OCI-LY3 (cell line): ENCODE measurements around the gene ADAMTS2.

ENCODE experiments used
- H2AFZ ChIP-seq: fragments of 200-600, 300-600 bp; shearing (Covaris generic); 2 replicates; pipeline ENCODE4 v1.6.0; 2014; ENCODE audit warnings: antibody characterized with exemption, low read depth, low read length
- H3K27ac ChIP-seq: fragments of 200-600, 300-600 bp; sonication (generic); 2 replicates; pipeline ENCODE4 v1.5.1; 2014; ENCODE audit warnings: mild to moderate bottlenecking, low read length, moderate library complexity, mixed read lengths
- H3K27me3 ChIP-seq: fragments of 200-600, 300-600 bp; sonication (generic); 2 replicates; pipeline ENCODE4 v1.6.1; 2014; ENCODE audit warnings: low read depth, low read length, mixed read lengths
- H3K36me3 ChIP-seq: fragments of 200-600, 300-600 bp; sonication (generic); replicated peaks from 2 replicates; pipeline ENCODE3; 2014; ENCODE audit warnings: low read depth, low read length, mixed read lengths
- H3K4me1 ChIP-seq: fragments of 300-600, 200-600 bp; sonication (generic); 2 replicates; pipeline ENCODE4 v1.6.1; 2014; ENCODE audit warnings: low read length, mixed read lengths
- H3K4me2 ChIP-seq: fragments of 200-600, 300-600 bp; sonication (generic); 2 replicates; pipeline ENCODE4 v1.6.1; 2014; ENCODE audit warnings: low read length, mixed read lengths
- H3K4me3 ChIP-seq: fragments of 300-600, 200-600 bp; sonication (generic); 2 replicates; pipeline ENCODE4 v1.5.1; 2014; ENCODE audit warnings: antibody characterized with exemption, mild to moderate bottlenecking, low read length, moderate library complexity
- H3K79me2 ChIP-seq: fragments of 300-600, 200-600 bp; shearing (Covaris generic); 2 replicates; pipeline ENCODE4 v1.6.1; 2014; ENCODE audit warnings: mild to moderate bottlenecking, low read length, mixed read lengths
- H3K9ac ChIP-seq: fragments of 300-600, 200-600 bp; shearing (Covaris generic); 2 replicates; pipeline ENCODE4 v1.6.0; 2014; ENCODE audit warnings: mild to moderate bottlenecking, low read length, moderate library complexity
- H3K9me3 ChIP-seq: fragments of 200-600, 300-600 bp; shearing (Covaris generic); 2 replicates; pipeline ENCODE4 v1.6.1; 2014; ENCODE audit warnings: low read length, mixed read lengths; ENCODE audit not compliant: insufficient read depth
- H4K20me1 ChIP-seq: fragments of 200-600, 300-600 bp; sonication (generic); 2 replicates; pipeline ENCODE4 v1.6.1; 2016; ENCODE audit warnings: low read length, mixed read lengths; ENCODE audit not compliant: insufficient read depth
- EZH2phosphoT487 ChIP-seq: fragments of 200-600 bp; shearing (Covaris generic); IDR thresholded peaks from 2 replicates; pipeline ENCODE4 v1.6.1; 2018; ENCODE audit warnings: antibody characterized with exemption, mixed run types, low read depth
- TF ChIP-seq, protein P1 (sequence below): fragments of 200-600, 300-600 bp; sonication (generic); IDR thresholded peaks from 2 replicates; pipeline ENCODE4 v1.5.1; 2014; ENCODE audit warnings: antibody characterized with exemption, low read length, low read depth

ADAMTS2 gene

DNA sequence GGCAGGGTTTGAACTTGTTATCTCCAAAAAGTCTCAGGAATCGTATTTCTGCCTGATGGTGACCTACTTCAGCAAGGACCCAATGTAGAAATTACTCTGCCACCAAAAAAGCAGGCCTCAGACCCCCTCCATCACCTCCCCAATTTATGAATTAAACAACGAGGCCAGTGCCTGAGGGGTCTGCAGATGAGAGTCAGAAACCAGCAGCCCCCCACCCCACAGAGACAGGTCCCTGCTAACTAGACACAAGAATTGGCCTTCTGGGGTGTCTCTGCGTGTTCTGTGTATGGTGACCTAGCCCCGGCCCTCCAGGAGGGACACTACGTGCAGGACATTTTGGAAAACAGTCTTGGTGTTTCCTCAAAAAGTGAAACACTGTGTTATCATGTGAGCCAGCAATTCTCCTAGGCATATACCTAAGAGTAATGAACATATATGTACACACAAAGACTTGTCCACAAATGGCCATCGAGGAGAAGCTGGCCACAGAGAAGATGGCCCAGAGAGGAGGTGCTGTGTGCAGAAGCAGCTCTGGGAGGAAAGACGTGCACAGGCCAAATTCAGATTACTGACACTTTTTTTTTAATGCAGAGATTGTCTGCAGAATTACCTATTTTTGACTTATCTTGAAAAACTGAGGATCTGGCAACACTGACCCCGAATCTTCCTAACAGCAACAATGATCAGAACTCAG is 93.8 kb downstream of the ADAMTS2 start:
- Histone ChIP-seq H3K79me2 (no peaks in the 10 kb centered on the region), H2AFZ (no peak overlapping the region), H3K27me3 (no peaks in the 10 kb centered on the region), H4K20me1 (no peaks in the 10 kb centered on the region), H3K4me1 (no peaks in the 10 kb centered on the region), H3K9ac (no peak overlapping the region), H3K9me3 (no peaks in the 10 kb centered on the region), H3K27ac (no peak overlapping the region), H3K4me3 (no peak overlapping the region), H3K4me2 (no peak overlapping the region), H3K36me3 (no peaks in the 10 kb centered on the region)
- TF ChIP-seq EZH2phosphoT487, result no peak
- TF ChIP-seq, protein P1, sequence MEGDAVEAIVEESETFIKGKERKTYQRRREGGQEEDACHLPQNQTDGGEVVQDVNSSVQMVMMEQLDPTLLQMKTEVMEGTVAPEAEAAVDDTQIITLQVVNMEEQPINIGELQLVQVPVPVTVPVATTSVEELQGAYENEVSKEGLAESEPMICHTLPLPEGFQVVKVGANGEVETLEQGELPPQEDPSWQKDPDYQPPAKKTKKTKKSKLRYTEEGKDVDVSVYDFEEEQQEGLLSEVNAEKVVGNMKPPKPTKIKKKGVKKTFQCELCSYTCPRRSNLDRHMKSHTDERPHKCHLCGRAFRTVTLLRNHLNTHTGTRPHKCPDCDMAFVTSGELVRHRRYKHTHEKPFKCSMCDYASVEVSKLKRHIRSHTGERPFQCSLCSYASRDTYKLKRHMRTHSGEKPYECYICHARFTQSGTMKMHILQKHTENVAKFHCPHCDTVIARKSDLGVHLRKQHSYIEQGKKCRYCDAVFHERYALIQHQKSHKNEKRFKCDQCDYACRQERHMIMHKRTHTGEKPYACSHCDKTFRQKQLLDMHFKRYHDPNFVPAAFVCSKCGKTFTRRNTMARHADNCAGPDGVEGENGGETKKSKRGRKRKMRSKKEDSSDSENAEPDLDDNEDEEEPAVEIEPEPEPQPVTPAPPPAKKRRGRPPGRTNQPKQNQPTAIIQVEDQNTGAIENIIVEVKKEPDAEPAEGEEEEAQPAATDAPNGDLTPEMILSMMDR, result no peak

DNA sequence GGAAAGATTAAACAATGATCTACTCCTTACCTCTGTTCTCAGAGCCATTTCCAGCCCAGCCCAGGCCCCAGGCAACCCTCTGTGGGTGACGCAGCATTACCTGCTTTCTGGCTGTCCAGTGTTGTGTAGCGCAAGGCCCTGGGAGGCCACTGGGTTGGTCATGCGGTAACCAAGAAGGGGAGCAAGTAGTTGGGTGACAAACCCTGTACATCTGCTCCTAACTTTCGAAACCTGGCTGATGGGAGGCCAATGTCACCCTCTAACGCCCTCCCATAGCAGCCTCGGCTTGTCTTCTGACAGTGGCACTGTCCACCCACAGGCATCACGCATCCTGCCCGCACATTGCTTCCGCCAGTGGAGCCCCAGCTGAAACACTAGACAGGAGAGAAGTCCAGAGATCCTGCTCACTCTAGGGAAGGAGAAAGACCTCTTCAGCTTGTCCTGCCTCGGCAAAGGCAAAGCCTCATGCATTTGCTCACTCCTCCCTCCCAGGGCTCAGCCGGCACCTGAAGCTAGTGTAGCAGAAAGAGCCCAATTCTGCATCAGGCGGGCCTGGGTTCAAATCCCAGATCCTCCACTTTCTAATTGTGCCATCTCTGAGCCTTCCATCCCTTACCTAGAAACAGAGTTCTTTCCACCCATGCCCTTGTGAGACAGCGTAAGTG is 94.6 kb downstream of the ADAMTS2 start:
- no peak overlapping the region for H3K27ac ChIP-seq
- H3K9ac ChIP-seq, result no peak overlapping the region
- H3K4me1 ChIP-seq, result no peaks in the 10 kb centered on the region
- no peaks in the 10 kb centered on the region for H3K27me3 ChIP-seq
- H3K36me3 ChIP-seq, result no peaks in the 10 kb centered on the region
- H3K4me2 ChIP-seq, result no peak overlapping the region
- no peak overlapping the region for H3K4me3 ChIP-seq
- H3K9me3 ChIP-seq, result no peaks in the 10 kb centered on the region
- no peaks in the 10 kb centered on the region for H3K79me2 ChIP-seq
- no peaks in the 10 kb centered on the region for H4K20me1 ChIP-seq
- H2AFZ ChIP-seq, result no peak overlapping the region
- TF ChIP-seq, protein P1, result no peak

DNA sequence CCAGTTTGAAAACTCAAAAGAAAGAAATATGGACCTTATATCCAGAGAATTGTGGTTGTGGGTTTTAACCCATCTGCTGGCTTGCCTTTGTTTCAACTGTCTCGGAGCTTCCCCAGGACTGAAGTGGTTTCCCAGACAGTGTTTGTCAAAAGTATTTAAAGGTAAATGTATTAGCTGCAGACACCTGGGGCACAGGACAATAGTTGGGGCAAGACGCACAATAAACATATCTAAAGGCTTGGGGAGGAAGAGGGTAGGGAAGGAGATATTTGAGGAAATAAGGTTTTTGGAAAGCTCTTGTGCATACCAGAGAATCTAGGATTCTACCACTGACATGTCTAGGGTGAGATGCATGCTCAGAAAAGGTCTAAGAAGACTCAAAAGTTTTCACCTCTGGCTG is 99.0 kb downstream of the ADAMTS2 start:
- H3K9me3 ChIP-seq, result no peaks in the 10 kb centered on the region
- no peak overlapping the region for H3K4me2 ChIP-seq
- TF ChIP-seq, protein P1, result no peak
- TF ChIP-seq EZH2phosphoT487, result no peak
- H3K4me3 ChIP-seq, result no peak overlapping the region
- H3K79me2 ChIP-seq, result no peaks in the 10 kb centered on the region
- H2AFZ ChIP-seq, result no peak overlapping the region
- no peaks in the 10 kb centered on the region for H3K27me3 ChIP-seq
- no peaks in the 10 kb centered on the region for H3K4me1 ChIP-seq
- H3K36me3 ChIP-seq, result no peaks in the 10 kb centered on the region
- no peak overlapping the region for H3K9ac ChIP-seq
- no peak overlapping the region for H3K27ac ChIP-seq
- no peaks in the 10 kb centered on the region for H4K20me1 ChIP-seq

DNA sequence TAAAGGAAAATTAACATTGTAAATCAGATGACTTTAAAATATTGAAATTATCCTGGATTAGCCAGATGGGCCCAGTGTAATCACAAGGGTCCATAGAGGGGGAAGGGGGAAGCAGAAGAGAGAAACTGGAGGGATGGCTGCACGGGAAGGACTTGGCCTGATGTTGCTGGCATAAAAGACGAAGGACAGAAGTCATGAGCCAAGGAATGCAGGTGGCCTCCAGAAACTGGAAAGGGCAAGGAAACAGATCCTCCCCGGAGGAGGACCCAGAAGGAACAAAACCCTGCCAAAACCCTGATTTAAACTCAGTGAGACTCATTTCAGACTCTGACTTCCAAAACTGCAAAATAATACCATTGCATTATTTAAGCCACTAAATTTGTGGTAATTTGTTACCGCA is 100.2 kb downstream of the ADAMTS2 start:
- Histone ChIP-seq H3K4me2 (no peak overlapping the region), H3K79me2 (no peaks in the 10 kb centered on the region), H3K9me3 (no peaks in the 10 kb centered on the region), H3K36me3 (no peaks in the 10 kb centered on the region), H3K4me3 (no peak overlapping the region), H4K20me1 (no peaks in the 10 kb centered on the region), H3K9ac (no peak overlapping the region), H3K4me1 (no peaks in the 10 kb centered on the region), H2AFZ (no peak overlapping the region), H3K27me3 (no peaks in the 10 kb centered on the region), H3K27ac (no peak overlapping the region)
- no peak for TF ChIP-seq EZH2phosphoT487
- TF ChIP-seq, protein P1, result no peak
